NOMO-1 (cell line): Measurements from ENCODE around the gene PSG3.
"Not testable (repeated sequence)": the region's sequence is repeated elsewhere in the genome, so short reads cannot be mapped to it uniquely, and the experiment has no call there.

Source experiments
- DNase-seq, 2 experiments: peaks; one replicate each; lab custom pipeline; 2025; ENCODE audit not compliant: unreplicated experiment in 2 of 2; lab: John Stamatoyannopoulos, UW

Gene PSG3

GRCh38 chr19:42695811-42696503 is 44.3 kb downstream of the PSG3 start:
- DNase-seq = no peak

- DNase-seq = no peak
These were observed 46.4 kb downstream of the PSG3 start for GRCh38 chr19:42693760-42694350.

- no peak for DNase-seq
These were observed 56.3 kb downstream of the PSG3 start for GRCh38 chr19:42683917-42684513.

- DNase-seq = not testable (repeated sequence)
These were observed 64.0 kb downstream of the PSG3 start for GRCh38 chr19:42676326-42676725.

GRCh38 chr19:42674549-42674948 is 65.7 kb downstream of the PSG3 start:
- DNase-seq = not testable (repeated sequence)
